HuH-7.5 (cell line): Measurements from ENCODE around the gene EPS8L1.
"Not testable (repeated sequence)": the region's sequence is repeated elsewhere in the genome, so short reads cannot be mapped to it uniquely, and the experiment has no call there.

Experiments used
- DNase-seq: peaks from one replicate; pipeline ENCODE4 v3.0.0; 2011; ENCODE audit warnings: low spot score

Gene EPS8L1

DNA sequence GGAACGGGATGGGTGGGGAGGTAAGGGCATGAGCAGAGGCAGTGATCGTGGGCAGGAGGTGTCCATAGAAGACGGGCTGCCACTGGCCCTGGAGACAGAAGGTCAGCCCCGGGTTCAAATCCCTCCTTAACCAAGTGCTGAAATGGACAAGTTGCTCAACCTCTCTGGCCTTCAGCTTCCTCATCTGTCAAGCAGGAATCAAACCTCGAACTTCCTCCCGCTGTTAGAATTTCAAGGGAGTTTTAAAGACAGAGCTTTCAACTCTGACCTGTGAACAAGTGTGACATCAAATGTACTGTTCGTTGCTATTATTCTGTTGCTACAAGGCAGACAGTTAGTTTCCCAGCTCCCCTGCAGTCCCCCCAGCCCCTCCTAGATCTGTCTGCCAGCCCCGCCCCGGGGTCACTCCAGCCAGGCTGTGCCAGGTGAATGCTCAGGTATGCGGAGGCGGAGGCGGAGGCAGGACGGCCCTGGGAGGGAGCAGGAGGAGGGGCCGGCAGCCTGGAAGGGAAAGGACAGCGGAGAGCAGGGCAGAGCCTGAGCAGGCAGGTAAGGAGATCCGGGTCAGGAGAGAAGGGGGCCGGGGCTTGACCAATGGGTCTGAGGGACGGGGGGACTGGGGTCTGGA lies at the start of gene EPS8L1:
Gene EPS8L1, plus strand, starts transcription at position 499 of the 628 bp plus-strand sequence. CDS start 576 bp downstream, outside the sequence.
- DNase-seq, result no peak

DNA sequence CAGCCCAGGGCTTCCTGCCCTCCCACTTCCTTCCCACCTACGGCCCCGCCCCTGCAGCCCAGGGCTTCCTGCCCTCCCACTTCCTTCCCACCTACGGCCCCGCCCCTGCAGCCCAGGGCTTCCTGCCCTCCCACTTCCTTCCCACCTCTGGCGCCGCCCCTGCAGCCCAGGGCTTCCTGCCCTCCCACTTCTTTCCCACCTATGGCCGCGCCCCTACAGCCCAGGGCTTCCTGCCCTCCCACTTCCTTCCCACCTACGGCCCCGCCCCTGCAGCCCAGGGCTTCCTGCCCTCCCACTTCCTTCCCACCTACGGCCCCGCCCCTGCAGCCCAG lies 48.6 kb upstream of the EPS8L1 start:
- not testable (repeated sequence) for DNase-seq

DNA sequence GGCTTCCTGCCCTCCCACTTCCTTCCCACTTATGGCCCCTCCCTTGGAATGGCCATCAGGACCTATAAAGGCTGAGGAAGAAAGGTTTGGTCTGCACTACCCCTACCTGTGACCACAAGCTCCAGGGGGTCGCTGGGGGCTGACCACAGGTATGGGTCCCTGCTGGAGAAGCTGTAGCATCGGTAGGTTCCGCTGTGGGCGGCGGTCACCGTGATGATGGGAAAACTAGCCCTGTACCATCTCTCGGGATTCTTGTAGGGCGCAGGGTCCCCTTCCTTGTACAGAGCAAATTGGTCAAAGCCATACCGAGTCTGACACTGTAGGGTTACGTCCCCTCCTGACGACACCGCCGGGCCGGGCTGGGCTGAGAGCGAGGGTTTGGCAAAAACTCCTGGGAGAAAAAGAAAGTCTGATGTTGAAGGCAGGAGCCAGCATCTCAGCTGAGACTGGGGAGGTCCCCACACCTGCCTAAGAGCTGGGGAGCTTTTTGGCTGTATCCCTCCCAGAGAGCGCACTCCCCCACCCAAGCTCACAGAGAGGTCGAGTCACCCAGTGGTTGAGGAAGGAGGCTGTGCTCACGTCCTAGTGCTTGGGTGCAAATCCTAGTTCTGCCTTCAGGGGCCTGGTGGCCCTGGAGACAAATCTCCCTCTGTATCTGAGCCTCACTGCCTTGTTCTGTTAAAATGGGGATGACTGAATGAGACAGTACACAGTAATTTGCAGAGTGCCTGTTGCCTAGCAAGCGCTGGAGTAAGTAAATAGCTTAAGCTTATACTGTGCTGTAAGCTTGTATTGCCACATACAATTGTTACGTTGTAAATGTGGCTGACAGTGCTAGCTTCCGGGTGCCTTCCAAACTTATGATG lies 48.0 kb upstream of the EPS8L1 start:
- no peak for DNase-seq

DNA sequence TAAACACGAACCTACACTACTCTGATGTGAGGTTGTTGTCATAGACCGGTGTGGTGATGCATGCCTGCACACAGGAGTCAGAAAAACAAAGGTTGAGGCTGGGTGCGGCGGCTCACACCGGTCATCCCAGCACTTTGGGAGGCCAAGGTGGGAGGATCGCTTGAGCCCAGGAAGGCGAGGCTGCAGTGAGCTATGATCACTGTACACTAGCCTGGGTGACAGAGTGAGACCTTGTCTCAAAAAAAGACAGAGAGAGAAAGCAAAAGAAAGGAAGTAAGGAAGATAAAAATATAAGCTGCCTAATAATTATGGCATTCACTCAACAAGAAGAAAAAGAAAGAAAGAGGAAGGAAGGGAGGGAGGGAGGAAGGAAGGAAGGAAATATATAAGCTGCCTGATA lies 46.9 kb upstream of the EPS8L1 start:
- no peak for DNase-seq

DNA sequence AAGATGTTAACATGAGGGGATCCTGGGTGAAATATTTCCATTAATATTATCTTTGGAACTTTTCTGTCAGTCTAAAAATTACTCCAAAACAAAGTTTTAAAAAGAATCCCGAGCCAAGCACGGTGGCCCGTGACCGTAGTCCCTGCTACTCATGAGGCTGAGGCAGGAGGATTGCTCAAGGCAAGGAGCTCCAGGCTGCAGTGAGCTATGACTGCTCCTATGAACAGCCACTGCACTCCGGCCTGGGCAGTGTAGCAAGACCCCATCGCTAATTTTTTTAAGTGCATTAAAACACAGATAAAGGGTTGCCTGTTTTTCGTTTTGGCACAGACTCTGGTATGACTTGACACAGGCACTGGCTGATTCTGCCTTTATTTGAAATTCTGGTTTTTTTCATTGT lies 44.5 kb upstream of the EPS8L1 start:
- no peak for DNase-seq

DNA sequence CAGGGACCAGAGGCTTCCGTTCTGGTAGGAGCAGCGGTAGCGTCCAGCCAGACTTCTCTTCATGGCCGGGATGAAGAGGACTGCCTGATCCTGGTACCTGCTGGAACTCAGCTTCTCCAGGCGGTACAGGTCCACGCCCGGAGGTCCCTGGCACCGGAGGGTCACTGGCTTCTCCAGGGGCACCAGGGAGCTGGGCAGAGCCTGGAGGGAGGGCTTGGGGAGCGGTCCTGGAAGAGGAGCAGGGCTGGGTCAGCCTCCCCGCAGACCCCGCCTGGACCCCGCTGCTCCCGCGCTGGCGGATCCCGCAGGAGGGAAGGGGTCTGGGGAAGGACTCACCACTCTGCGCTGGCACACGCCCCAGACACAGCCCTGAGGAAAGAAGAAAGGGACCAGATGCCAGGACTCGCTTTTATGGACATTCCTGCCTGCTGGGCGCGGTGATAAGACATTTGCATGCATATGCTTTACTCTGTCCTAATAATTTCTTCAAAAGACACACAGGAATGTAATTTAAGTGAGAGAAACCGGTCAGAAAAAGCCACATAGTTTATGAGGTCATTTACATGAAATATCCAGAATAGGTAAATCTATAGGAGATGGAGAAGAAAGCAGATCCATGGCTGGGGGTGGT lies 43.4 kb upstream of the EPS8L1 start:
- DNase-seq, result no peak

DNA sequence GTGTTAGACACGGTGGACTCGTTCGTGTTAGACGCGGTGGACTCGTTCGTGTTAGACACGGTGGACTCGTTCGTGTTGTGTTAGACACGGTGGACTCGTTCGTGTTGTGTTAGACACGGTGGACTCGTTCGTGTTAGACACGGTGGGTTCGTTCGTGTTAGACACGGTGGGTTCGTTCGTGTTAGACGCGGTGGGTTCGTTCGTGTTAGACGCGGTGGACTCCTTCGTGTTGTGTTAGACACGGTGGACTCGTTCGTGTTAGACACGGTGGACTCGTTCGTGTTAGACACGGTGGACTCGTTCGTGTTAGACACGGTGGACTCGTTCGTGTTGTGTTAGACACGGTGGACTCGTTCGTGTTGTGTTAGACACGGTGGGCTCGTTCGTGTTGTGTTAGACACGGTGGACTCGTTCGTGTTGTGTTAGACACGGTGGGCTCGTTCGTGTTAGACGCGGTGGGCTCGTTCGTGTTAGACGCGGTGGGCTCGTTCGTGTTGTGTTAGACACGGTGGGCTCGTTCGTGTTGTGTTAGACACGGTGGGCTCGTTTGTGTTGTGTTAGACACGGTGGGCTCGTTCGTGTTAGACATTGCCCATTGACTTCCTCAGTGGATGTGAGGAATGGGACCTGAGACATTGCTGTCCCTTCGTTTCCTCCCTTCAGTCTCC lies 42.6 kb upstream of the EPS8L1 start:
- not testable (repeated sequence) for DNase-seq

DNA sequence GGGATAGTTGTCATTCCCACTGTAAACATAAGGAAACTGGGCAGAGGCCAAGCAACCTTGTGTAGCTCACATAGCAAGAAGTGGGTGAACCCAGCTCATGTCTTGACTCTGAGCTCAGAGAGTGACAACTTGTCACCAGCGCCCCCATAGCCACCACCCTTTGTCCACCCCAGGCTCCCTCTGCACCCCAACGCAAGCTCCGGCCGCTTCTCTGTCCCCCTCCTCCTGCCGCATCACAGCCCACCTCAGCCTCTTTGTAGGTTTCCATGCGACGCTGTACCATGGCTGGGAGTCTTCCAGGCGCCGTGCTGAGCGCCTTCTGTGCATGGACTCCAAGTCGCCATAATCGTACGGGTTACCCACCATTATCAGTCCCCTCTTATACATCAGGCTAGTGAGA lies 40.9 kb upstream of the EPS8L1 start:
- no peak for DNase-seq

DNA sequence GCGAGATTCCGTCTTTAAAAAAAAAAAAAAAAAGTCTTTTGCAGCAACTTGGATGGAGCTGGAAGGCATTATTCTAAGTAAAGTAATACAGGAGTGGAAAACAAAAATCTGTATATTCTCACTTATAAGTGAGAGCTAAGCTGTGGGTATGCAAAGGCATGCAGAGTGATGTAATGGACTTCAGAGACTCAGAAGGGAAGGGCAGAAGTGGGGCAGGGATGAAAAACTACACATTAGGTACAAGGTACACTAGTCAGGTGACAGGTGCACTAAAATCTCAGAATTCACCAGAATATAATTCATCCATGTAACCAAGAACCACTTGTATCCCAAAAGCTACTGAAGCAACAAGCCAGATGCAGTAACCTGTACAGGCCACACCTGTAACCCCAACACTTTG lies 39.6 kb upstream of the EPS8L1 start:
- no peak for DNase-seq

DNA sequence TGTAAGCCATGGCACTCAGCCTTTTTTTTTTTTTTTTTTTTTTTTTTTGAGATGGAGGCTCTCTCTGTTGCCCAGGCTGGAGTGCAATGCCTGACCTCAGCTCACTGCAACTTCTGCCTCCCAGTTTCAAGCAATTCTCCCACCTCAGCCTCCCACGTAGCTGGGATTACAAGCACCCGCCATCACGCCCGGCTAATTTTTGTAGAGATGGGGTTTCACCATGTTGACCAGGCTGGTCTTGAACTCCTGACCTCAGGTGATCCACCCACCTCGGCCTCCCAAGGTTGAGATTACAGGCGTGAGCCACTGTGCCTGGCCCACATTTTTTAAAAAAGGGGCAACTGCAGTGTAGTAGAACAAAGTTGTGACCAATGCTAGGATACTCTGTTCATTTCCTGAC lies 38.1 kb upstream of the EPS8L1 start:
- DNase-seq, result not testable (repeated sequence)

DNA sequence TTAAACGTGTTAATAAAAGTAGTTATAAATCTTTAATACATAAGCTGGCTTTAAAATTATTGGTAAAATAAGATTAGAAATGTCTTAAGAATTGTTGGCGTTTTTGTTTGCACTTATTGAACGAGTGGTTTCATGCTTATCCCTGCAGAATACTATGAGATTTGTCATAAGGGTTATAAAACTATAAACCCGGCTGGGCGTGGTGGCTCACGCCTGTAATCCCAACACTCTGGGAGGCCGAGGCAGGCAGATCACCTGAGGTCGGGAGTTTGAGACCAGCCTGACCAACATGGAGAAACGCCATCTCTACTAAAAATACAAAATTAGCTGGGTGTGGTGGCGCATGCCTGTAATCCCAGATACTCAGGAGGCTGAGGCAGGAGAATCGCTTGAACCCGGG lies 35.0 kb upstream of the EPS8L1 start:
- DNase-seq, result not testable (repeated sequence)

DNA sequence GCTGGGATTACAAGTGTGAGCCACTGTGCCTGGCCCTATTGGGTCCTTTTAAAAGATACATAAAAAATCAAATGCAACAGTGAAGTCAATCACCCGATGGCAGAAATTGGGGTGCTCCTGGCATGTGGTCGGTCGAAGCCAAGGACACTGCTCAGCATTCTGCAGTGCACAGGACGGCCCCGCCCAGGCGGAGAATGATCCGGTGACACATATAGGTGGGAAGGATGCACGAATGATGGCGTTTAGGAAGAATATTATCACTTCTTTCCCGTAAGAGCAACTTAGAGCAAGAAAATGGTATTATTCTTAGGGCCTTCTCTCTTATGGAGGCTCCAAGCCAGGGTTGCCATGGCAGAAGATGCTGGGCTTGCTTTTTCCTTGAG lies 34.4 kb upstream of the EPS8L1 start:
- DNase-seq, result no peak

DNA sequence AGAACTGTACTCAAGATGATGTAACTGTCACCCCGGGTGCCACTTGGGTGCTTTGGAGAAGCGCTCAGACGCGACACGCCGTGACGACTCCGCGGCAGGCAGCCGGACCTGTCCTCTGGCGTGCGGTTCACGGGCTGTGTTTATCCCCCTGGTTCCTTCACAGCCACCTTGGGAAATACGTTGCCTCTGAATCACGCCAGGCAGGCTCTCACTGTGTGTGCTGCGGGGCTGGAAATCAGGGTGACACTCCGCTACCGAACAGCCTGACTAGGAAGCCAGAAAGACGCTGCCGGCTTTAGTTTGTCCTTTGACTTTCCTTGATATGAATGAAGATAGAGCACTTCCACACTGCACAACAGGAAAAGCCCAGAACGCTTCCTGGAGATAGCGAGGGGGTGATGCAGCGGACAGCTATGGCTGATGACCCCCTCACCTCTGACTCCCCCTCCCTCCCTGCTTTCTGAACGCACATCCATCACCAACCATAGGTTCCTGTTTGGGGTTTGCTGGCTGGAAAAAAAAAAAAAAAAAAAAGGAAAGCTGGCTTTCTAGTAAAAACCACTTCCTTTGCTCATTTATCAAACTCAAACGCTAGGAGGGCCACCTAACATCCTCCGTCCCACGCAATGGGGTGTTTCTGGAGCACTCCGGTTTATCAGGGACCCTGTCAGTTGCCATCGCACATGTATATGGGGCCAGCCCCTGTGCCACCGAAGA lies 33.9 kb upstream of the EPS8L1 start:
- DNase-seq, result no peak

DNA sequence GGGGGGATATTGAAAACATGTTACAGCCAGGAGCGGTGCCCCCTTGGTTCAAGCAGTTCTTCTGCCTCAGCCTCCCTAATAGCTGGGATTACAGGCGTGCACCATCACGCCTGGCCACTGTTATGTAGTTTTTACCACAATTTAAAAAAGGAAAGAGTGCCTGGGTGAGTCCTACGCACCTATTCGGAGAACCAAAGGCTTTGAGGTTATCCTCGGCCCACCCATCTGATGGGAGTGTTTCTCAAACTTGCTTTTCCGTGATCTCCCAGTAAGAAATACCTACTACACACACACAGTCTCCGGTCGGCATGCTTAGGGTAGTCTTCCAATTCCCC lies 33.4 kb upstream of the EPS8L1 start:
- no peak for DNase-seq

DNA sequence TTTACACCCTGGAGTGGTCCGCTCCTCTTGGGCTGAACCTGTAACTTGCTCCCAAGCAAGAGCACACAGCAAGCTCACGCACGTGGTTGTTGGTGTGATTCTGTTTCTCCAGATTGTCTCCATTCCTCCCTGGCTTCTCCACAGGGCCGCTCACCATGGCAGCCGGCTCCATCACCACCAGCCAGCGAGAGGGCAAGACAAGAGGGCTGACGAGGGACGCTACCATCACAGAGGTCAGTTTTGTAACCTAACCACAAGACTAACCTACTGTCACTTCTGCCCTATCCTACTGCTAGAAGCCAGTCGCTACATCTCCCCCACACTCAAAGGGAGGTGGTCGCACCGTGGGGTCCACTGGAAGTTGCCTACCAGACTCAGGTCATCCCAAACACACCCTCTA lies 33.0 kb upstream of the EPS8L1 start:
- no peak for DNase-seq

DNA sequence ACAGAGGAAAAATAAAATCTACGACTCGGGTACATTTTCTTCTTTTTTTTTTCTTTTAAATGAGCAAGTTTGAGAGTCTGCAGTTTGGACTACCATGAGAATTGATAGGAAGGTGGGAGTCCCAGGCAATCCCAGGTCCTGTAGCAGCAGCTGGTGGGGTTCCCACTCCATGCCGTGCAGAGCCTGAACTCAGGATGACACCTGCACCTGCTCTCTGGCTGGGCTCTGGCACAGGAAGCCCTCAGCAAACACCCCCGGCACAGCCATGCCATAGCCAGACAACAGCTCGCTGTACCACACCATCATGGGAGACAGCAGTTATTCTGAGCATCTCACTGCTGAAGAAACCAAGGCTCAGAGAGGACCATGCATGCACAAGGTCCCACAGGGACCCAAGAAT lies 31.4 kb upstream of the EPS8L1 start:
- DNase-seq, result no peak

DNA sequence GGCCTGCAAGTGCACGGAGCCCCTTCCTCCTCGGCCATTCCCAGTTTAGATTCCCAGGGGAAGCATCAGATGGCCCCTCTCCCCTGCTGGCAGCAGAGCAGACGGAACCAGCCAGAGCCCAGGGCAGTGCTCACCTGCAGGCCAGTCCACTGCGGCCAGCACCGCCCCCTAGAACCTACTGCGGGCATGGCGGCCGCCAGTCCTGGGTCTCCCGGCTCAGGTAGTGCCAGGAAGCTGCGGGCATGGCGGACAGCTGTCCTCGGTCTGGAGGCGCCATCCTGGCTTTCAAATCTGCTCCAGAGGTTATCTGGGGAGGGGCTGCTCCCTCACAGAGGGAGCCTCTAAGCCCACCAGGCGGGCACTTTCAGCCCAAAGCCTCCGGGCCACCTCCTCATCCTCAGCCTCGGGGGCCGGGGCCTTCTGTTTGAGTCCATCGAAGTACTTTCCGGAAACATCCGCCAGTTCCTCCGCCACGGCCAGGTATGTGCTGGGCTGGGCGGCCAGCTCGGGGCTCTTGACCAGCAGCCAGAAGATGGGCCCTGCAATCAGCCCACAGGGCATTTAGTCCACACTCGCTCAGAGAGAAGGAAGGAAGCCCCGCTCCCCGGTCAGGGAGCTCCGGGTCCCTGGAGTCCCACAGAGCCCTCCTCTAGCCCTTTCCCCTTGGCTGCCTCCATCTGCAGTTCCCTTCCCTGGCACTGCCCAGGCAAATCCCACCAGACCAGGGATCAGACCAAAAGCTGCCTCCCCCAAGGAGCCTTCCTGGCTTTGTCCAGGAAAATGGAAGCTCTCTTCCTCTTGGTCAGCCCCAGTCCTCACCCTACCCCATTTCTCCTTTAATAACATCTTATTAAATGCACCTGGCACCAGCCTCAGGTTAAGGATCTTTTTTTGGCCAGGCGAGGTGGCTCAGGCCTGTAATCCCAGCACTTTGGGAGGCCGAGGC lies 30.6 kb upstream of the EPS8L1 start:
- no peak for DNase-seq

DNA sequence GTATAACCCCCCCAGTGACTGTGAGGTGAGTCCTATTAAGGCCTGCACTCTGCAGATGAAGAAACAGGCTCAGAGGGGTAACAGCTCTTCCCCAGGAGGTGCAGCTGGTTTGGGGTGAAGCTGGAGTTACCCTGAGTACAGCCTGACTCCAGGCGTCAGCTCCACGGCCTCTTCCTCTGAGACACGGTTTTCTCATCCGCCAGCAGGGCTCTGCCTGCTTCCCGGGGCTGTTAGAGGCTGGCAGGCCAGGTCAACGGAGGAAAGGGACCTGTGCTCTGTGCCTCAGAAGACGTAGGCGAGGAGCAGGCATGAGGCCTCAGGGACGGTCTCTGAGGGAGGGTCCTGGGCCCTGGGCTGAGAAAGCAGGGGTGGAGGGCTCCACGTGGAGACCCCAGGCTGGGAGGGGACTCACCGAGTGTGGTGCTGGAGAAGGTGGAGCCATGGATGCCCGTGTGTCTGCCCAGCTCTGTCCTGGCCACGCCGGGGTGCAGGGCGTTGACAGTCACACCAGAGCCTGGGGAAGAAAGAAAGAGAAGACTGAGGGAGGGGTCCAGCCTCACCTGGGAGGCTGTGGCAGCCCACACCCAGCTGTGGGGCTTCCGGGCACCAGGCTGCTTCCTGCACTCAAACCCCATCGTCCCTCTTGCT lies 28.6 kb upstream of the EPS8L1 start:
- no peak for DNase-seq

DNA sequence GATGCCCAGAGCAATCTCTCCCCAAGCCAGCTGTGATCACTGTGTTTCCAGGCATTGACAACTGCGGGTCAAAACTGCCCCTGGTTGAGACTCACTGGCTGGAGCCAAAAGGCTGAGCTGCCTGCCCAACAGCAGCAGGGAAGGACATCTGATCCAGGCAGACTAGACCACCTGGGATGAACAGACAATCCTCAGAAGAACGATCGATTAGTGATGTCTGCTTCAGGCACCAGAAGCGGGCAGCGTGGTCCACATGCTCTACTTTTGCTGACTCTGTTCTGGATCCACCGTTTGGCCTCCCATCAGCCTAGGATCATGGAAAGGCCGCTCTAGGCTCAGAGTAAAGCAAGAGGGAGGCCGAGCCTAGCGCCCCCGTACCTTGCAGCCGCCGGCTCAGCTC lies 27.7 kb upstream of the EPS8L1 start:
- no peak for DNase-seq

DNA sequence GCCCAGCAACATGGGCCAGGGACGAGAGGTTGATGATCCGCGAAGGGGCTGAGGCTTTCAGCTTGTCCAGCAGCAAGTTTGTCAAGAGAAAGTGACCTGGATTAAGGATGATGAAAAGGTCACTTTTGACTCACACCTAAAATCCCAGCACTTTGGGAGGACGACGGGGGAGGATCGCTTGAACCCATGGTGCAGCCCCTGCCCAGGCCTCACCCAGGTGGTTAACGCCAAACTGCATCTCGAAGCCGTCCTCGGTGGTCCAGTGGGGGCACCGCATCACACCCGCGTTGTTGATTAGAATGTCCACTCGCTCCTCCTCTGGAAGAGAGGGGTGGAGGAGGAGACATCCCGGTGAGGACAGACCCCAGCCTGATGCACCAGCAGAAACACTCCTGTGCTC lies 27.2 kb upstream of the EPS8L1 start:
- DNase-seq, result no peak
